ENCODE data around the gene RPS21.

GRCh38 chr20:62400541-62400940, 13.6 kb downstream of the RPS21 start:
- TF ChIP-seq POLR2A (IDR thresholded peaks at IDR 0.05; ENCODE audit: low read depth, low read length) = no peak
- no peak for TF ChIP-seq CHD1 (IDR thresholded peaks at IDR 0.05; ENCODE audit: low read depth, low read length)
- TF ChIP-seq CTCF (conservative IDR thresholded peaks at IDR 0.05; ENCODE audit: low read depth, low read length) = no peak
- no peak for TF ChIP-seq BHLHE40 (IDR thresholded peaks at IDR 0.05; ENCODE audit: low read depth, low read length)
- TF ChIP-seq RAD21 (IDR thresholded peaks at IDR 0.05; ENCODE audit: low read length) = no peak

Data from IMR-90 (cell line).